Hepatocyte (in vitro differentiated cells): Measurements from ENCODE around the gene PWWP2A. TPM values are rescaled to one million over a fixed set of nuclear protein-coding genes. Genes with fewer than 3 reads are reported as not detected.

Experiments used
- DNase-seq: peaks from one replicate; pipeline ENCODE4 v3.0.0-alpha.2; 2016; ENCODE audit warnings: low spot score
- H2AFZ ChIP-seq: fragments of 200-600 bp; sonication (generic); 2 replicates; pipeline ENCODE4 v1.6.0; 2016; ENCODE audit warnings: antibody characterized with exemption, mild to moderate bottlenecking
- H3K27ac ChIP-seq: fragments of 200-600 bp; sonication (generic); 2 replicates; pipeline ENCODE4 v1.5.1; 2016; ENCODE audit warnings: mild to moderate bottlenecking
- H3K27me3 ChIP-seq: fragments of 200-600 bp; sonication (generic); 2 replicates; pipeline ENCODE4 v1.6.1; 2016
- H3K36me3 ChIP-seq: fragments of 200-600 bp; sonication (generic); replicated peaks from 2 replicates; pipeline ENCODE4 v1.5.1; 2016; ENCODE audit warnings: low read depth; ENCODE audit not compliant: insufficient read depth
- H3K4me1 ChIP-seq: fragments of 200-600 bp; sonication (generic); 2 replicates; pipeline ENCODE4 v1.5.1; 2016; ENCODE audit warnings: mild to moderate bottlenecking, moderate library complexity; ENCODE audit not compliant: insufficient read depth
- H3K4me2 ChIP-seq: fragments of 200-600 bp; sonication (generic); 2 replicates; pipeline ENCODE4 v1.6.0; 2016
- H3K4me3 ChIP-seq: fragments of 200-600 bp; sonication (generic); 2 replicates; pipeline ENCODE4 v1.5.1; 2016; ENCODE audit warnings: mild to moderate bottlenecking
- H3K79me2 ChIP-seq: fragments of 200-600 bp; sonication (generic); 2 replicates; pipeline ENCODE4 v1.6.0; 2017; ENCODE audit warnings: mild to moderate bottlenecking
- H3K9me2 ChIP-seq: fragments of 200-600 bp; sonication (generic); replicated peaks from 2 replicates; pipeline ENCODE4 v1.6.0; 2017; ENCODE audit warnings: mild to moderate bottlenecking; ENCODE audit not compliant: insufficient read depth
- H3K9me3 ChIP-seq: fragments of 200-600 bp; sonication (generic); 2 replicates; pipeline ENCODE4 v1.5.1; 2016; ENCODE audit warnings: low read depth, mild to moderate bottlenecking
- H4K20me1 ChIP-seq: fragments of 200-600 bp; sonication (generic); 2 replicates; pipeline ENCODE4 v1.6.0; 2016; ENCODE audit warnings: mild to moderate bottlenecking; ENCODE audit not compliant: insufficient read depth, poor library complexity, severe bottlenecking
- CTCF ChIP-seq: fragments of 200-600 bp; sonication (generic); IDR thresholded peaks from 2 replicates; pipeline ENCODE4 v1.5.1; 2016; ENCODE audit warnings: antibody characterized with exemption, mild to moderate bottlenecking; ENCODE audit not compliant: poor library complexity
- EZH2 ChIP-seq: fragments of 200-600 bp; sonication (generic); IDR thresholded peaks from 2 replicates; pipeline ENCODE4 v1.6.1; 2016; ENCODE audit warnings: antibody characterized with exemption, mild to moderate bottlenecking, borderline replicate concordance
- EZH2phosphoT487 ChIP-seq: fragments of 200-600 bp; sonication (generic); IDR thresholded peaks from one replicate; pipeline ENCODE4 v1.6.1; 2018; ENCODE audit warnings: antibody characterized with exemption, mild to moderate bottlenecking, low read depth, moderate library complexity; ENCODE audit not compliant: unreplicated experiment, severe bottlenecking
- WGBS: methylation state at CpG from one replicate; pipeline ENCODE4 v1.1.6; 2016; ENCODE audit warnings: low lambda C conversion rate; ENCODE audit errors: missing lambda C conversion rate; 5-methylcytosine and 5-hydroxymethylcytosine counted together
- polyA plus RNA-seq: library from polyadenylated mRNA; unstranded; fragments of >200 nt; fragmentation: Nextera tagmentation; extraction: Ambion mirVana; gene quantifications from 2 replicates; pipeline ENCODE4 v1.2.1, GENCODE V29; 2016
- total RNA-seq: library from RNA; depleted of rRNA; stranded (reverse); fragments of >200 nt; gene quantifications from 2 replicates; pipeline ENCODE4 v1.2.3, GENCODE V29; 2014

The PWWP2A gene
- total and polyA plus RNA-seq, 2 experiments from 2014 or later: 18.4 to 26.5 TPM

DNA sequence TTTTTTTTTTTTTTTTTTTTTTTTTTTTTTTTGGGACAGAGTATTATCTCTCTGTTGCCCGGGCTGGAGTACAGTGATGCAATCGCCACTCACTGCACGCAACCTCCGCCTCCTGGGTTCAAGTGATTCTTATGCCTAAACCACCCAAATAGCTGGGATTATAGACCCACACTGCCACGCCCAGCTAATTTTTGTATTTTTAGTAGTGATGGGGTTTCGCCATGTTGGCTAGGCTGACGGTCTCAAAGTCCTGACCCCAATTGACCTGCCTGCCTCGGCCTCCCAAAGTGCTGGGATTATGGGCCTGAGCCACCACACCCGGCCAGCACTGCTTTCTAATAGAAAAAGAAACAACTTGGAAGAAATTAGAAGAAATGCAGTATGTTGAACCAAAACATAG is 71.1 kb downstream of the PWWP2A start:
- H3K79me2 ChIP-seq: no peaks in the 10 kb centered on the region
- H3K27me3 ChIP-seq: no peaks in the 10 kb centered on the region
- H3K27ac ChIP-seq: no peak overlapping the region
- no peaks in the 10 kb centered on the region for H4K20me1 ChIP-seq
- H2AFZ ChIP-seq: no peak overlapping the region
- H3K4me2 ChIP-seq: no peak overlapping the region
- no peaks in the 10 kb centered on the region for H3K9me3 ChIP-seq
- no peak overlapping the region for H3K4me3 ChIP-seq
- H3K36me3 ChIP-seq: no peaks in the 10 kb centered on the region
- no peaks in the 10 kb centered on the region for H3K9me2 ChIP-seq
- no peak for DNase-seq
- TF ChIP-seq EZH2 (no peak), EZH2phosphoT487 (no peak), CTCF (no peak)
- no peaks in the 10 kb centered on the region for H3K4me1 ChIP-seq
- WGBS: 93% methylated on average over 9 of the region's 9 CpGs

DNA sequence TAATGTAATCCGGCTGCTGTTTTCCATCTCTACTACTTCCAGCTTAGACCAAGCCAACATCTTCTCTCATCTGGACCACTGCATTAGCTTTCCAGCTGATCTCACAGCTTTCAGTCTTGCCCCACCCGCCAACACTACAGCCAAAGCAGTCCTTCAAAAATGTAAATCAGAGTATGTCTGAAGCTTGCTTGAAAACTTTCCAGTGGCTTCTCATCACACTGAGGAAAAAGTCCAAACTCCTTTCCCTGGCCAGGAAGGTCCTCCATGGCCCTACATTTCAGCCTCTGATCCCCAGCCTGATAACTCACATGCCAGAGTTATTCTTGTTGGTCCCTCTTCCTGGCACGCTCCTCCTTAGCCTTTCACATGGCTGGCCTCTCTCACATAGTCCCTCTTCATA is 71.8 kb downstream of the PWWP2A start:
- Histone ChIP-seq H3K4me2 (no peak overlapping the region), H3K9me3 (no peaks in the 10 kb centered on the region), H3K4me3 (no peak overlapping the region), H3K27me3 (no peaks in the 10 kb centered on the region), H3K9me2 (no peaks in the 10 kb centered on the region), H3K79me2 (no peaks in the 10 kb centered on the region), H2AFZ (no peak overlapping the region), H3K27ac (no peak overlapping the region), H3K4me1 (no peaks in the 10 kb centered on the region), H4K20me1 (no peaks in the 10 kb centered on the region), H3K36me3 (no peaks in the 10 kb centered on the region)
- no peak for DNase-seq
- WGBS: 100% methylated on average over 3 of the region's 3 CpGs
- TF ChIP-seq EZH2phosphoT487: no peak
- no peak for TF ChIP-seq CTCF
- no peak for TF ChIP-seq EZH2

DNA sequence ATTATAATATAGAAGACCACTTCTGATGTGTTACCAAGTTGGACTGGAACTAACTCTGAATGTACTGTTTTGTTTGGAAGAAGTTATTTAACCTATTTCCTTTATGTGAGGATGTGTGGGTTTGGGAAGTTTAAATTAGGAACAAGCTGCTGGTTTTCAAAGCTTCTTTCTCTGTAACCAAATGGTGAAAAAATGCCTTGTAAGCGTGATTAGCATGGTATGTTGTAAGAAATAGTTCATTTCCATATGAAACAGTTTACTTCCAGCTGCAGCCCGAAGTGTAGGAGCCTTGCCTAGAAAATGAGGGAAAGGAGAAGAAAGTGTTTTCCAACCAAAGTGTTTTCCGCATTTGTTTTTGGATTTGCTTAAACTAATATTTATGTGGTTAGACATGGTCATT is 74.3 kb downstream of the PWWP2A start:
- no peaks in the 10 kb centered on the region for H3K27me3 ChIP-seq
- no peaks in the 10 kb centered on the region for H3K79me2 ChIP-seq
- no peak overlapping the region for H3K4me3 ChIP-seq
- TF ChIP-seq CTCF: no peak
- H3K36me3 ChIP-seq: no peaks in the 10 kb centered on the region
- no peak overlapping the region for H3K4me2 ChIP-seq
- no peak for DNase-seq
- no peaks in the 10 kb centered on the region for H3K9me2 ChIP-seq
- H3K27ac ChIP-seq: no peak overlapping the region
- 88% methylated on average over 3 of the region's 3 CpGs for WGBS
- no peak overlapping the region for H2AFZ ChIP-seq
- no peaks in the 10 kb centered on the region for H3K9me3 ChIP-seq
- H3K4me1 ChIP-seq: peaks cover 5% of the 10 kb centered on the region
- H4K20me1 ChIP-seq: no peaks in the 10 kb centered on the region

DNA sequence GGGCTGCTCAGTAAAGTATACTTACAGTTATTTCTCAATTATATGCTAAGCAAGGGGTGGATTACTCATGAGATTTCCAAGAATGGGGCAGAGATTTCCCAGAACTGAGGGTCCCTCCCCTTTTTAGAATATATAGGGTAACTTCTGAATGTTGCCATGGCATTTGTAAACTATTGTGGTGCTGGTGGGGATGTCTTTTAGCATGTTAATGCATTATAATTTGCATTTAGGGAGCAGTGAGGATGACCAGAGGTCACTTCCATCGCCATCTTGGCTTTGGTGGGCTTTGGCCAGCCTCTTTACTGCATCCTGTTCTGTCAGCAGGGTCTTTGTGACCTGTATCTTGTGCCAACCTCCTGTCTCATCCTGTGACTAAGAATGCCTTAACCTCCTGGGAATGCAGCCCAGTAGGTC is 74.9 kb downstream of the PWWP2A start:
- Histone ChIP-seq H3K4me3 (no peak overlapping the region), H2AFZ (no peak overlapping the region), H3K27ac (no peak overlapping the region), H3K36me3 (no peaks in the 10 kb centered on the region), H3K4me2 (no peak overlapping the region), H4K20me1 (no peaks in the 10 kb centered on the region), H3K9me2 (no peaks in the 10 kb centered on the region), H3K9me3 (no peaks in the 10 kb centered on the region), H3K4me1 (peaks cover 5% of the 10 kb centered on the region), H3K27me3 (no peaks in the 10 kb centered on the region), H3K79me2 (no peaks in the 10 kb centered on the region)
- no peak for TF ChIP-seq EZH2phosphoT487
- TF ChIP-seq EZH2: no peak
- no peak for TF ChIP-seq CTCF
- DNase-seq: no peak
- 71% methylated on average over 1 of the region's 1 CpG for WGBS
